Esophagus muscularis mucosa (tissue), 4 donors: ENCODE measurements around the gene ALS2. TPM values are rescaled to one million over a fixed set of nuclear protein-coding genes. Genes with fewer than 3 reads are reported as not detected.

Source experiments
- DNase-seq: peaks from one replicate; pipeline ENCODE4 v3.0.0-alpha.2; 2017; ENCODE audit errors: extremely low spot score
- H3K27ac ChIP-seq, 4 donors: fragments of 200-600 bp; sonication (generic); replicated peaks in 1 of 4; 1 replicate in 3 of 4; 2 replicates in 1 of 4; pipeline ENCODE4 v1.5.1; 2016 to 2019; ENCODE audit warnings: mild to moderate bottlenecking in 1 of 4
- H3K27me3 ChIP-seq, 4 donors: fragments of 200-600 bp; sonication (generic); one replicate each; pipeline versions ENCODE4 v1.5.1 to v1.6.0; 2016 to 2019
- H3K36me3 ChIP-seq, 4 donors: fragments of 200-600 bp; sonication (generic); one replicate each; pipeline ENCODE4 v1.5.1; 2016 to 2019
- H3K4me1 ChIP-seq, 4 donors: fragments of 200-600 bp; sonication (generic); one replicate each; pipeline ENCODE4 v1.5.1; 2016 to 2019
- H3K4me3 ChIP-seq, 4 donors: fragments of 200-600 bp; sonication (generic); 1 replicate in 2 of 4; 2 replicates in 2 of 4; pipeline ENCODE4 v1.5.1; 2016 to 2019; ENCODE audit warnings: mild to moderate bottlenecking in 4 of 4, moderate library complexity in 1 of 4
- H3K9me3 ChIP-seq, 4 donors: fragments of 200-600 bp; sonication (generic); 1 replicate in 3 of 4; 2 replicates in 1 of 4; pipeline ENCODE4 v1.5.1; 2016 to 2019
- EP300 ChIP-seq: sonication (generic); formaldehyde crosslinking; IDR thresholded peaks from one replicate; pipeline ENCODE4 v1.6.1; 2017; ENCODE audit warnings: antibody characterized with exemption
- POLR2A ChIP-seq: fragments of 450-650 bp; IDR thresholded peaks from one replicate; pipeline ENCODE4 v1.6.1; 2017; ENCODE audit warnings: antibody characterized with exemption, moderate library complexity, mild to moderate bottlenecking, low read depth
- POLR2AphosphoS5 ChIP-seq, 2 donors: sonication (generic); formaldehyde crosslinking; IDR thresholded peaks; one replicate each; pipeline ENCODE4 v1.6.1; 2017; ENCODE audit warnings: antibody characterized with exemption in 2 of 2
- WGBS: methylation state at CpG from one replicate; pipeline ENCODE4 v1.1.5; 2018; 5-methylcytosine and 5-hydroxymethylcytosine counted together
- intact Hi-C: fragments of 100-400 bp; cut with DNase I; formaldehyde crosslinking; loops from one replicate; pipeline ENCODE4 v1.15.1; 2023
- total RNA-seq, 4 donors: library from RNA; depleted of rRNA; stranded (reverse); fragments of >200 nt; gene quantifications; one replicate each; pipeline versions ENCODE4 v1.1.0 to v1.2.1, GENCODE V29; 2016
- TF ChIP-seq, protein P1 (sequence below), 3 experiments: fragments of 200-600 bp in 2 of 3; fragments of 450-650 bp in 1 of 3; sonication (generic) in 2 of 3; IDR thresholded peaks; one replicate each; pipeline ENCODE4 v1.5.1; 2017 to 2019; ENCODE audit warnings: antibody characterized with exemption in 3 of 3, mild to moderate bottlenecking in 2 of 3, moderate library complexity in 1 of 3

Gene ALS2
- total RNA-seq, 4 donors from 2014 or later, result 12.6 to 22.4 (median 17.0) TPM

DNA sequence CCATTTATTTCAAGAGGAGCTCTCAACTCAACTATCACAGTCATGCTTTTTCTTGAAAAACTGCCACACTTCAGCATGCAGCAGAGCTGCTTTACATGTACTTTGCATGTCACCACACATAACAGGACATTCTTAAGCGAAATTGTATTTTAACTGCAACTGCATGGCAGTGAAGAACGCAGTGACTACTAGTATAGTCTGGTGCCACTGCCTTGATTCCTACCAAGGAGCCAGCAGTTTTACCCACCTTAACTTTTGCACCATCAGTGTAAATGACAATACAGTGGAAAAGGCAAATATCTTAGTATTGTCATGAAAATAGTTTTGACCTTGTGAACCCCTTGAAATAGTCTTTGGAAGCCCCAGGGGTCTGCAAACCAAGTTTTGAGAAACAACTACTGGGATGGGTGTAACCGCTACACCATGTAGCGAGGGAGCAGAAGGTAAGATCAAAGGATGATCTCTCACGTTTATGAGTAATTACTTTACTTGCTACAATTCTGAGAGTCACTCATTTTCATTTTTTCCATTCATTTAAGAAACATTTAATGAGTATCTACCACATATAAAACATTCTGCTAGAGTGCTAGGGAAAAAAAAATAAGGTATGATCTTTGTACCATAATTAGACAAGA, 50.0 kb downstream of the ALS2 start:
- Histone ChIP-seq H3K4me1 (no peaks in the 10 kb centered on the region), H3K4me3 (no peak overlapping the region), H3K36me3 (peaks cover 58 to 94% (median 77%) of the 10 kb centered on the region in 4 donors), H3K27me3 (no peaks in the 10 kb centered on the region), H3K27ac (no peak overlapping the region), H3K9me3 (no peaks in the 10 kb centered on the region)
- 92% methylated on average over 5 of the region's 5 CpGs for WGBS
- intact Hi-C loops, result no loop called here
- no peak for TF ChIP-seq POLR2AphosphoS5 (IDR thresholded peaks at IDR 0.05)
- no peak for TF ChIP-seq EP300
- TF ChIP-seq POLR2A, result no peak
- TF ChIP-seq, protein P1, sequence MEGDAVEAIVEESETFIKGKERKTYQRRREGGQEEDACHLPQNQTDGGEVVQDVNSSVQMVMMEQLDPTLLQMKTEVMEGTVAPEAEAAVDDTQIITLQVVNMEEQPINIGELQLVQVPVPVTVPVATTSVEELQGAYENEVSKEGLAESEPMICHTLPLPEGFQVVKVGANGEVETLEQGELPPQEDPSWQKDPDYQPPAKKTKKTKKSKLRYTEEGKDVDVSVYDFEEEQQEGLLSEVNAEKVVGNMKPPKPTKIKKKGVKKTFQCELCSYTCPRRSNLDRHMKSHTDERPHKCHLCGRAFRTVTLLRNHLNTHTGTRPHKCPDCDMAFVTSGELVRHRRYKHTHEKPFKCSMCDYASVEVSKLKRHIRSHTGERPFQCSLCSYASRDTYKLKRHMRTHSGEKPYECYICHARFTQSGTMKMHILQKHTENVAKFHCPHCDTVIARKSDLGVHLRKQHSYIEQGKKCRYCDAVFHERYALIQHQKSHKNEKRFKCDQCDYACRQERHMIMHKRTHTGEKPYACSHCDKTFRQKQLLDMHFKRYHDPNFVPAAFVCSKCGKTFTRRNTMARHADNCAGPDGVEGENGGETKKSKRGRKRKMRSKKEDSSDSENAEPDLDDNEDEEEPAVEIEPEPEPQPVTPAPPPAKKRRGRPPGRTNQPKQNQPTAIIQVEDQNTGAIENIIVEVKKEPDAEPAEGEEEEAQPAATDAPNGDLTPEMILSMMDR (IDR thresholded peaks at IDR 0.05), result no peak
- no peak for DNase-seq

DNA sequence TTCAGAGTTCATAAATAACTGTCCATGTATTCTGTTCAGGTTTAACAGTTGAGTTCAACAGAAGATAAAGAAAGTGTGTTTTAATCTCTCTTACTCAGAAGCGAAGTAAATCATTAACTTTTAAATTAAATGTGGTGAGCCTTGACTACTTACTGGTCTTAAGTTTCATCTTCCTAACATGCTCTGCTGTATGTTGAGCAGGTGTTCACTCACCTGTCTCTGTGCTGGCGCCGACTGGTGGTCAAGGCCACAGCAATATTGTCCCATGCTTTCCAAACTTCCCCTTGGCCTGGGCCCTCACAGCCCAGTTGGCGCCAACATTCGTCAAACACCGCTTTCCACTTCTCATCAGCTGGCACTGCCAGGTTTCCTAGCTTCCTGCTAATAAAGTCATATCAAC, 65.3 kb downstream of the ALS2 start:
- 95% methylated on average over 6 of the region's 6 CpGs for WGBS
- Histone ChIP-seq H3K36me3 (peaks cover 31 to 93% (median 70%) of the 10 kb centered on the region in 4 donors), H3K27me3 (no peaks in the 10 kb centered on the region), H3K4me1 (no peaks in the 10 kb centered on the region), H3K27ac (no peak overlapping the region), H3K9me3 (peaks cover 0 to 9% (median 3%) of the 10 kb centered on the region in 4 donors), H3K4me3 (no peak overlapping the region)
- TF ChIP-seq POLR2A (no peak), POLR2AphosphoS5 (IDR thresholded peaks at IDR 0.05) (no peak), EP300 (no peak)
- TF ChIP-seq, protein P1 (IDR thresholded peaks at IDR 0.05), result no peak
- DNase-seq, result no peak
- intact Hi-C loops, result no loop called here

DNA sequence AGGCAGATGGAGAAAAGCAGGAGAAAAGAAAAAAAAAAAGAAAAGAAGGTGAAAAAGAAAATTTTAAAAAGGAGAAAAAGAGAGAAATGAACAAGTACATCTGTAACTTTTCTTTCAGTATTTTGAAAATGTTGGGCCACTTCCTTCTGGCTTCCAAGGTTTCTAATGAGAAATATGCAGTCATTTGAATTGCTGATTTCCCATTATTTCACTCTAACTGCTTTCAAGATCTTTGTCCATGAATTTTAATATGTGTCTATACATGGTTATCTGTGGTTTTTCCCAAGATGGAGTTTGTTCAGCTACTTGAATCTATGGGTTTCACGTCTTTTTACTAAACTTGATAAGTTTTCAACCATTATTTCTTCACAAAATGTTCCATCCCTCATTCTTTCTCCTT, 68.0 kb downstream of the ALS2 start:
- H3K4me1 ChIP-seq, result no peaks in the 10 kb centered on the region
- no peak overlapping the region for H3K4me3 ChIP-seq
- no peak overlapping the region for H3K27ac ChIP-seq
- TF ChIP-seq EP300 (no peak), POLR2AphosphoS5 (IDR thresholded peaks at IDR 0.05) (no peak), POLR2A (no peak)
- TF ChIP-seq, protein P1 (IDR thresholded peaks at IDR 0.05), result no peak
- 93% methylated on average over 1 of the region's 1 CpG for WGBS
- intact Hi-C loops, result no loop called here
- DNase-seq, result no peak
- H3K27me3 ChIP-seq, result no peaks in the 10 kb centered on the region
- H3K9me3 ChIP-seq, result no peaks in the 10 kb centered on the region
- peaks cover 24 to 96% (median 65%) of the 10 kb centered on the region in 4 donors for H3K36me3 ChIP-seq

DNA sequence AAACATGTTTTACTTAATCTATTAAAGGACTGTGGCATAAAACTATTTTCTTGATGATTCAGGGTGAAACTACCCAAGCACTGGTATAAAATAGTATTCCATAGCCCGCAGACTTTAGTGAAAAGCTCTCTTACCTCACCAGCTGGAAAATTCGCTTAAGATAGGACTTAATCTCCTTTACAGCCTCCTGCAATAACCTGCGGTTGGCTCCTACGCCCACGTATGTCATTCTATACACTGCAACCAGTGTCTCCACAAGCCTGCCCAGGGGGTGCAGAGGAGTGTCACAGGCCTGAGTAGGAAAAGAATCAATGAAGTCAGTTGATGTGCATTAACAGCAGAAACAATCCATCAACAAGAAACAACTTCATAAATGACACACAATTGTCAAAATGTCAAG, 71.0 kb downstream of the ALS2 start:
- intact Hi-C loops, result no loop called here
- 97% methylated on average over 5 of the region's 5 CpGs for WGBS
- Histone ChIP-seq H3K4me3 (no peak overlapping the region), H3K36me3 (peaks cover 28 to 95% (median 59%) of the 10 kb centered on the region in 4 donors), H3K27ac (no peak overlapping the region), H3K27me3 (no peaks in the 10 kb centered on the region), H3K9me3 (no peaks in the 10 kb centered on the region), H3K4me1 (no peaks in the 10 kb centered on the region)
- DNase-seq, result no peak
- no peak for TF ChIP-seq POLR2A
- TF ChIP-seq, protein P1 (IDR thresholded peaks at IDR 0.05), result no peak

DNA sequence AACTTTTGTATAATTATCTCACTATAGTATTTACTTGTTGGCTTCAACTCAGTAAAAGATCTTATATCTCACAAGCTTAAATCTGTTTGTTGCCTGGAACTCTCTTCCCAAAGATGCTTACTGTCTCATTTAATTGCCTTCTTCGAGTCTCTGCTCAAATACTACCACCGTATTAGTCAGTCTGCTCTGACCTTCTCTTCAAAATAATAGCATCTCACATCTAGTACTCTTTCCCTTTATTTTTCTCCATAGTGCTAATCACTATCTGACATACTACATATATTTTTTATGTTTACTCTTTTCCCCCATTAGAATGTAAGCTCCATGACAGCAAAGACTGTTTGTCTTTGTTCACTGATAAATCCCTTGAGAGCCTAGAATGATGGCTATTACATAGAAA, 71.7 kb downstream of the ALS2 start:
- TF ChIP-seq EP300 (no peak), POLR2A (no peak), POLR2AphosphoS5 (IDR thresholded peaks at IDR 0.05) (no peak)
- TF ChIP-seq, protein P1 (IDR thresholded peaks at IDR 0.05), result no peak
- H3K9me3 ChIP-seq, result no peaks in the 10 kb centered on the region
- DNase-seq, result no peak
- H3K4me3 ChIP-seq, result no peak overlapping the region
- intact Hi-C loops, result no loop called here
- H3K4me1 ChIP-seq, result no peaks in the 10 kb centered on the region
- no peak overlapping the region for H3K27ac ChIP-seq
- H3K27me3 ChIP-seq, result no peaks in the 10 kb centered on the region
- peaks cover 32 to 95% (median 59%) of the 10 kb centered on the region in 4 donors for H3K36me3 ChIP-seq
- WGBS, result 62% methylated on average over 2 of the region's 2 CpGs
